ENCODE results near the gene C19orf47. TPM values are rescaled to one million over a fixed set of nuclear protein-coding genes. Genes with fewer than 3 reads are reported as not detected.

C19orf47 gene
- total RNA-seq, 2 experiments from 2014 or later = 15.6 to 33.8 TPM

- Histone ChIP-seq H3K4me1 (ENCODE audit: insufficient read depth, low read length, poor library complexity, severe bottlenecking) (no peaks in the 10 kb centered on the region), H3K9me3 (ENCODE audit: low read length) (no peaks in the 10 kb centered on the region), H3K27ac (ENCODE audit: low read depth, low read length, poor library complexity, severe bottlenecking) (no peak overlapping the region), H2AFZ (ENCODE audit: low read length) (no peak overlapping the region), H3K36me3 (ENCODE audit: insufficient read depth, low read length) (no peaks in the 10 kb centered on the region), H4K20me1 (ENCODE audit: insufficient read depth, low read length) (no peaks in the 10 kb centered on the region), H3K4me3 (ENCODE audit: low read depth, low read length, poor library complexity, severe bottlenecking) (no peak overlapping the region), H3K9me2 (ENCODE audit: insufficient read depth, low read length) (no peaks in the 10 kb centered on the region), H3K4me2 (ENCODE audit: low read length) (no peak overlapping the region), H3K79me2 (ENCODE audit: insufficient read depth, low read depth, low read length) (no peaks in the 10 kb centered on the region)
- TF ChIP-seq EZH2phosphoT487 (IDR thresholded peaks at IDR 0.05; ENCODE audit: borderline replicate concordance, low read depth, low read length) = no peak
- TF ChIP-seq CTCF (conservative IDR thresholded peaks at IDR 0.05; ENCODE audit: low read length) = no peak
- DNase-seq (ENCODE audit: low spot score) = no peak
- POLR2A ChIA-PET = interaction anchor here (0.6 to 0.7 kb wide), 3 partner anchors 8 to 20 kb away, joined by 3 read pairs; no protein-coding TSS in a partner anchor
- intact Hi-C loops (cut with micrococcal nuclease; ENCODE audit: unreplicated experiment) = loop anchor here (5.0 kb wide), 1 partner anchor 72 kb away; no protein-coding TSS in a partner anchor
- BruUV-seq (replicated peaks) = no TSS peak
- CTCF ChIA-PET (ENCODE audit: unreplicated experiment) = no interaction called here
Observed at GRCh38 chr19:40379446-40380198, 31.4 kb upstream of the C19orf47 start.

GRCh38 chr19:40378509-40378908 lies 30.3 kb upstream of the C19orf47 start:
- TF ChIP-seq EZH2phosphoT487 (IDR thresholded peaks at IDR 0.05; ENCODE audit: borderline replicate concordance, low read depth, low read length) (no peak), CTCF (conservative IDR thresholded peaks at IDR 0.05; ENCODE audit: low read length) (peak; percentile 57)
- Histone ChIP-seq H3K27ac (ENCODE audit: low read depth, low read length, poor library complexity, severe bottlenecking) (no peak overlapping the region), H3K4me3 (ENCODE audit: low read depth, low read length, poor library complexity, severe bottlenecking) (no peak overlapping the region), H3K79me2 (ENCODE audit: insufficient read depth, low read depth, low read length) (no peaks in the 10 kb centered on the region), H3K4me1 (ENCODE audit: insufficient read depth, low read length, poor library complexity, severe bottlenecking) (no peaks in the 10 kb centered on the region), H4K20me1 (ENCODE audit: insufficient read depth, low read length) (no peaks in the 10 kb centered on the region), H2AFZ (ENCODE audit: low read length) (no peak overlapping the region), H3K9me2 (ENCODE audit: insufficient read depth, low read length) (no peaks in the 10 kb centered on the region), H3K36me3 (ENCODE audit: insufficient read depth, low read length) (peaks cover 3% of the 10 kb centered on the region; the same call in 1 of the 2 replicates), H3K4me2 (ENCODE audit: low read length) (no peak overlapping the region), H3K9me3 (ENCODE audit: low read length) (no peaks in the 10 kb centered on the region)
- CTCF ChIA-PET (ENCODE audit: unreplicated experiment) = no interaction called here
- BruUV-seq (replicated peaks) = no TSS peak
- POLR2A ChIA-PET = no interaction called here
- intact Hi-C loops (cut with micrococcal nuclease; ENCODE audit: unreplicated experiment) = loop anchor here (5.0 kb wide), 1 partner anchor 71 kb away; no protein-coding TSS in a partner anchor
- peak; percentile 41 for DNase-seq (ENCODE audit: low spot score)

GRCh38 chr19:40377876-40378385 lies 29.7 kb upstream of the C19orf47 start:
- no peaks in the 10 kb centered on the region for H3K9me3 ChIP-seq (ENCODE audit: low read length)
- ChIA-PET POLR2A (no interaction called here), CTCF (ENCODE audit: unreplicated experiment) (no interaction called here)
- no peak overlapping the region for H3K4me2 ChIP-seq (ENCODE audit: low read length)
- H3K36me3 ChIP-seq (ENCODE audit: insufficient read depth, low read length) = peaks cover 3% of the 10 kb centered on the region; the same call in 1 of the 2 replicates
- TF ChIP-seq EZH2phosphoT487 (IDR thresholded peaks at IDR 0.05; ENCODE audit: borderline replicate concordance, low read depth, low read length) = no peak
- no peak for TF ChIP-seq CTCF (conservative IDR thresholded peaks at IDR 0.05; ENCODE audit: low read length)
- H3K4me1 ChIP-seq (ENCODE audit: insufficient read depth, low read length, poor library complexity, severe bottlenecking) = no peaks in the 10 kb centered on the region
- intact Hi-C loops (cut with micrococcal nuclease; ENCODE audit: unreplicated experiment) = loop anchor here (5.0 kb wide), 1 partner anchor 71 kb away; no protein-coding TSS in a partner anchor
- TSS peak; percentile 78 for BruUV-seq (replicated peaks)
- no peak overlapping the region for H3K4me3 ChIP-seq (ENCODE audit: low read depth, low read length, poor library complexity, severe bottlenecking)
- H3K9me2 ChIP-seq (ENCODE audit: insufficient read depth, low read length) = no peaks in the 10 kb centered on the region
- no peak overlapping the region for H2AFZ ChIP-seq (ENCODE audit: low read length)
- H3K27ac ChIP-seq (ENCODE audit: low read depth, low read length, poor library complexity, severe bottlenecking) = no peak overlapping the region
- no peaks in the 10 kb centered on the region for H4K20me1 ChIP-seq (ENCODE audit: insufficient read depth, low read length)
- H3K79me2 ChIP-seq (ENCODE audit: insufficient read depth, low read depth, low read length) = no peaks in the 10 kb centered on the region
- DNase-seq (ENCODE audit: low spot score) = no peak

Data from OCI-LY7 (cell line).